Right cardiac atrium (tissue), 5 donors: Measurements from ENCODE around the gene SPACA9. TPM values are rescaled to one million over a fixed set of nuclear protein-coding genes. Genes with fewer than 3 reads are reported as not detected.
A peak's percentile ranks its signal among the peaks of the same experiment; 100 is the strongest.

Experiments used
- ATAC-seq, 2 donors: fragments of 200-7000 bp; cut with Tn5 transposase; one replicate each; pipeline versions ENCODE4 v1.8.0 to v1.9.1; 2020; ENCODE audit warnings: moderate library complexity in 2 of 2, mild to moderate bottlenecking in 1 of 2
- DNase-seq, 3 donors: peaks; one replicate each; pipeline ENCODE4 v3.0.0-alpha.2; 2020
- H3K27ac ChIP-seq: one replicate; pipeline ENCODE4 v1.5.1; 2013; ENCODE audit warnings: mild to moderate bottlenecking, low read length, control low read depth, moderate library complexity
- H3K27me3 ChIP-seq: one replicate; pipeline ENCODE4 v1.6.1; 2013; ENCODE audit not compliant: control insufficient read depth, insufficient read depth
- H3K4me1 ChIP-seq: one replicate; pipeline ENCODE4 v1.6.1; 2013; ENCODE audit warnings: low read length; ENCODE audit not compliant: control insufficient read depth, insufficient read depth
- H3K4me3 ChIP-seq: one replicate; pipeline ENCODE4 v1.5.1; 2013; ENCODE audit warnings: low read length, control low read depth
- H3K9me3 ChIP-seq: one replicate; pipeline ENCODE4 v1.6.1; 2013; ENCODE audit warnings: low read length; ENCODE audit not compliant: control insufficient read depth
- WGBS: extraction: QIAGEN DNeasy Blood & Tissue Kit; methylation state at CpG from one replicate; pipeline ENCODE4 v1.1.7; 2013; 5-methylcytosine and 5-hydroxymethylcytosine counted together
- intact Hi-C, 4 donors: fragments of 100-400 bp; cut with DNase I; formaldehyde crosslinking; loops; one replicate each; pipeline versions ENCODE4 v1.11.0 to v1.14.0; 2022 to 2023
- long read RNA-seq, 4 donors: library from polyadenylated mRNA; unstranded; transcript quantifications; one replicate each; pipeline ENCODE4 v2.0.0, GENCODE V29; 2020 to 2021
- polyA plus RNA-seq: library from polyadenylated mRNA; stranded (reverse); fragments of 200-250 nt; gene quantifications from one replicate; pipeline ENCODE4 v1.2.3, GENCODE V29; 2013
- total RNA-seq, 4 donors: library from RNA; stranded (reverse); fragmentation: NEBNext Ultra II Directional; extraction: Animal tissue kit (Norgen Biotek cat#: 25700); gene quantifications; one replicate each; pipeline ENCODE4 v1.2.1, GENCODE V29; 2021
- donor health status: healthy with polysubstance abuse.
- donor health status: DM: no; HTN: yes; CAD: no.
- donor health status: DM: no; HTN: no; CAD: no.
- donor health status: DM: no; HTN: yes; CAD: no; lungs with severe emphysema.
- donor health status: DM: yes; HTN: yes; CAD: no.

The SPACA9 gene
- total RNA-seq (10 to 100 TPM in 1 of 4 donors, 1 to 10 TPM in 3; 6.2 to 10.4 (median 8.7) TPM), polyA plus RNA-seq (11.2 TPM)
- long read RNA-seq, donor 1, transcript SPACA9-202 (4 exons, 2,243 nt), result major isoform, 7 of 17 reads
- long read RNA-seq, donor 1, partial matches to known transcripts, result 4 of 17 reads
- long read RNA-seq, donor 1, other reads (novel, unspliced or antisense), result 3 of 17 reads
- long read RNA-seq, donor 2, partial matches to known transcripts, result 1 of 8 reads
- long read RNA-seq, donor 2, other reads (novel, unspliced or antisense), result 2 of 8 reads
- long read RNA-seq, donor 3, transcript SPACA9-202 (4 exons, 2,243 nt), result major isoform, 8 of 23 reads
- long read RNA-seq, donor 3, transcript SPACA9-203 (4 exons, 2,536 nt), result minor isoform, 7 of 23 reads
- long read RNA-seq, donor 3, partial matches to known transcripts, result 4 of 23 reads
- long read RNA-seq, donor 3, other reads (novel, unspliced or antisense), result 3 of 23 reads
- long read RNA-seq, donor 4, transcript SPACA9-202 (4 exons, 2,243 nt), result major isoform, 6 of 11 reads
- long read RNA-seq, donor 4, partial matches to known transcripts, result 0 of 11 reads
- long read RNA-seq, donor 4, other reads (novel, unspliced or antisense), result 2 of 11 reads

GRCh38 chr9:132878695-132879456 is at the start of gene SPACA9:
TSS of gene SPACA9 (plus strand) at chr9:132878898. CDS start at chr9:132883948, 5,050 bp downstream.
- intact Hi-C loops, result no loop called here
- DNase-seq (peak; percentile 83 to 92 (median 91)), ATAC-seq (peak; percentile 89 to 91)
- peak within 1 kb of the TSS; percentile 85 for H3K27ac ChIP-seq
- WGBS, result 8% methylated on average over 42 of the region's 42 CpGs
- H3K4me3 ChIP-seq, result peak within 1 kb of the TSS; percentile 95
- H3K4me1 ChIP-seq, result no peaks in the 10 kb centered on the region
- no peaks in the 10 kb centered on the region for H3K9me3 ChIP-seq
- no peaks in the 10 kb centered on the region for H3K27me3 ChIP-seq

GRCh38 chr9:132832171-132832881 is 46.4 kb upstream of the SPACA9 start:
- no peaks in the 10 kb centered on the region for H3K4me1 ChIP-seq
- 76% methylated on average over 9 of the region's 9 CpGs for WGBS
- intact Hi-C loops, result no loop called here

DNA sequence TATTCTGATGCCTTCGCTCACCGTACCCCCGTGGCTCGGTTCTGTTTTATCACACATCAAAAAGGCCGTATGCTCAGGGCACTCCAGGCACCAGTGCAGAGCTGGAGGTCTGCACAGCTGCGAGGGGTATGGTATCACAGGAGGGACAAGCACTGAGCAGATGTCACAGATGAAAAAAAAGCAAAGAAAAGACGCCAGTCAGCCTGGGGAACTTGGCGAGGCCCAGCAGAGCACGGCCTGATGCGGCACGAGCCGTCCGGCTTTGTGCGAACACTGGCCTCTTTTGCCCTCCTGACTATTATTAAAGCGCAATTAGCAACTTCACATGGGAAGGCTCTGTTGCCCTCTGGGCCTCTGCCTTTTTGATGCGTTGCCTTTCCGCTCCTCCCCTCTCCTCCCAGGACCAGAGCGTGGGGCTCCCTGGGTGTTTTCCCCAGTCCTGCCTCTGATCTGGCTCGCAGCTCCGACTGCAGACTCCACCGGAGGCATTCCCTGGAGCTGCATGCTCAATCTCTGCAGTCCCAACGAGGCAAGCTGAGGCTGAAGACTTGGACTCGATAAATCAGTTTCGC is 45.1 kb upstream of the SPACA9 start:
- DNase-seq (no peak), ATAC-seq (no peak)
- Histone ChIP-seq H3K27me3 (no peaks in the 10 kb centered on the region), H3K27ac (no peak overlapping the region), H3K9me3 (no peaks in the 10 kb centered on the region), H3K4me3 (no peak overlapping the region), H3K4me1 (no peaks in the 10 kb centered on the region)
- 77% methylated on average over 24 of the region's 24 CpGs for WGBS
- intact Hi-C loops, result no loop called here

More at GRCh38 chr9:132832171-132832881, 46.4 kb upstream of the SPACA9 start:
- Histone ChIP-seq H3K9me3 (no peaks in the 10 kb centered on the region), H3K27me3 (no peaks in the 10 kb centered on the region), H3K4me3 (no peak overlapping the region), H3K27ac (no peak overlapping the region)
- ATAC-seq, result no peak
- no peak for DNase-seq

- no peaks in the 10 kb centered on the region for H3K4me1 ChIP-seq
- DNase-seq (no peak), ATAC-seq (no peak)
- 85% methylated on average over 7 of the region's 7 CpGs for WGBS
- H3K9me3 ChIP-seq, result no peaks in the 10 kb centered on the region
- intact Hi-C loops, result no loop called here
- no peaks in the 10 kb centered on the region for H3K27me3 ChIP-seq
- no peak overlapping the region for H3K4me3 ChIP-seq
- H3K27ac ChIP-seq, result no peak overlapping the region
Observed at GRCh38 chr9:132834343-132834742, 44.4 kb upstream of the SPACA9 start.

- H3K9me3 ChIP-seq, result no peaks in the 10 kb centered on the region
- intact Hi-C loops, result no loop called here
- WGBS, result 88% methylated on average over 16 of the region's 16 CpGs
- H3K27me3 ChIP-seq, result no peaks in the 10 kb centered on the region
- DNase-seq (no peak), ATAC-seq (no peak)
- H3K27ac ChIP-seq, result no peak overlapping the region
- no peaks in the 10 kb centered on the region for H3K4me1 ChIP-seq
- H3K4me3 ChIP-seq, result no peak overlapping the region
Observed at GRCh38 chr9:132837501-132838286, 41.0 kb upstream of the SPACA9 start.

- no peak overlapping the region for H3K4me3 ChIP-seq
- WGBS, result 89% methylated on average over 4 of the region's 4 CpGs
- H3K4me1 ChIP-seq, result no peaks in the 10 kb centered on the region
- no peak for DNase-seq
- no peaks in the 10 kb centered on the region for H3K27me3 ChIP-seq
- intact Hi-C loops, result no loop called here
- no peak overlapping the region for H3K27ac ChIP-seq
- no peaks in the 10 kb centered on the region for H3K9me3 ChIP-seq
- no peak for ATAC-seq
Observed at GRCh38 chr9:132838291-132838690, 40.4 kb upstream of the SPACA9 start.

DNA sequence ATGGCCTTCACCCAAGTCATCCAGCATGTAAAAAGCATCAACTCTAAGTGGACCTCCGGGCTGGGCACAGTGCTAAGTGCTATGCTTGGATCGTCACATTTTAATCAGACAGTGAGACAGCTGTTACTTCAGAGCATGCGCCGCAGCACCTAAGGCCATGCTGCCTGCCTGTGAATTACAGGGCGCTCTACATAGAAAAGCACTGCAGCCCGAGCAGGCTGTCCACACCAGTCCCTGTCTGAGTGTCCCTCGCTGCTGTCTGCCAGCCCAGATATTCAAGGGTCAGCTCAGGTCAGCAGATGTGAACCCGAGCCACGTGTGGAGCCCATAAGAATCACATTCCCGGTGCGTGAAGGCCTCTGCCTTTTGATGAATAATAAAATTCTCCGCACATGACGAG is 37.7 kb upstream of the SPACA9 start:
- peak; percentile 26 to 60 for ATAC-seq
- intact Hi-C loops, result no loop called here
- no peaks in the 10 kb centered on the region for H3K4me1 ChIP-seq
- WGBS, result 72% methylated on average over 13 of the region's 13 CpGs
- H3K9me3 ChIP-seq, result no peaks in the 10 kb centered on the region
- DNase-seq, result no peak
- no peaks in the 10 kb centered on the region for H3K27me3 ChIP-seq
- H3K4me3 ChIP-seq, result no peak overlapping the region
- H3K27ac ChIP-seq, result no peak overlapping the region

- no peak for ATAC-seq
- Histone ChIP-seq H3K27me3 (no peaks in the 10 kb centered on the region), H3K4me3 (no peak overlapping the region), H3K4me1 (no peaks in the 10 kb centered on the region), H3K27ac (no peak overlapping the region), H3K9me3 (no peaks in the 10 kb centered on the region)
- WGBS, result 86% methylated on average over 5 of the region's 5 CpGs
- intact Hi-C loops, result no loop called here
- DNase-seq, result no peak
Observed at GRCh38 chr9:132842124-132843044, 36.3 kb upstream of the SPACA9 start.

GRCh38 chr9:132846109-132846917 is 32.4 kb upstream of the SPACA9 start:
- Histone ChIP-seq H3K9me3 (no peaks in the 10 kb centered on the region), H3K27me3 (no peaks in the 10 kb centered on the region), H3K4me1 (no peaks in the 10 kb centered on the region), H3K4me3 (no peak overlapping the region), H3K27ac (no peak overlapping the region)
- 84% methylated on average over 12 of the region's 12 CpGs for WGBS
- ATAC-seq (no peak), DNase-seq (peak in 1 of 3 donors; percentile 21)
- intact Hi-C loops, result no loop called here
